PC-9 (cell line): ENCODE measurements around the gene SMKR1. TPM values are rescaled to one million over a fixed set of nuclear protein-coding genes. Genes with fewer than 3 reads are reported as not detected.

Experiments
- BruUV-seq: library from RNA; stranded (reverse); fragments of 400-500 nt; replicated peaks from 2 replicates; lab custom pipeline; 2021; lab: Mats Ljungman, UMichigan
- CTCF ChIA-PET: fragments of 300-600 bp; sonication (Branson Sonifier 250); formaldehyde crosslinking; loops from one replicate; lab custom pipeline; 2022; ENCODE audit warnings: antibody characterized with exemption; lab: Charles Lee
- POLR2A ChIA-PET: fragments of 300-600 bp; sonication (Branson Sonifier 250); formaldehyde crosslinking; loops from one replicate; lab custom pipeline; 2022; ENCODE audit warnings: antibody characterized with exemption; ENCODE audit not compliant: unreplicated experiment; lab: Charles Lee
- DNase-seq, 2 experiments: peaks; one replicate each; pipeline versions ENCODE4 v3.0.0 to v3.0.0-alpha.2; 2015 to 2022; ENCODE audit warnings: mixed read lengths in 1 of 2
- H2AFZ ChIP-seq: fragments of 200-600 bp; sonication (generic); 2 replicates; pipeline ENCODE4 v1.8.1; 2017; ENCODE audit warnings: antibody characterized with exemption
- H3F3A ChIP-seq: fragments of 200-600 bp; sonication (generic); 2 replicates; pipeline ENCODE4 v1.8.1; 2017; ENCODE audit warnings: antibody characterized with exemption, mild to moderate bottlenecking, low read depth; ENCODE audit not compliant: insufficient read depth
- H3K27ac ChIP-seq: fragments of 200-600 bp; sonication (generic); 2 replicates; pipeline ENCODE4 v1.6.1; 2016; ENCODE audit warnings: mixed run types
- H3K27me3 ChIP-seq: fragments of 200-600 bp; sonication (generic); 2 replicates; pipeline ENCODE4 v1.6.1; 2016; ENCODE audit warnings: low read depth, mixed run types; ENCODE audit not compliant: insufficient read depth
- H3K36me3 ChIP-seq: fragments of 200-600 bp; sonication (generic); 2 replicates; pipeline ENCODE4 v1.6.1; 2016; ENCODE audit warnings: low read depth, mixed run types
- H3K4me1 ChIP-seq: fragments of 200-600 bp; sonication (generic); replicated peaks from 2 replicates; pipeline ENCODE4 v1.6.1; 2016; ENCODE audit warnings: mixed run types; ENCODE audit not compliant: insufficient read depth
- H3K4me2 ChIP-seq: fragments of 200-600 bp; sonication (generic); 2 replicates; pipeline ENCODE4 v1.6.1; 2017; ENCODE audit warnings: mixed run types
- H3K4me3 ChIP-seq: fragments of 200-600 bp; sonication (generic); 2 replicates; pipeline ENCODE4 v1.6.1; 2016; ENCODE audit warnings: mixed run types
- H3K79me2 ChIP-seq: fragments of 200-600 bp; sonication (generic); 2 replicates; pipeline ENCODE4 v1.6.1; 2017; ENCODE audit warnings: low read depth, mixed run types
- H3K9me2 ChIP-seq: fragments of 200-600 bp; sonication (generic); 2 replicates; pipeline ENCODE4 v1.8.1; 2017; ENCODE audit warnings: mild to moderate bottlenecking; ENCODE audit not compliant: insufficient read depth
- H3K9me3 ChIP-seq: fragments of 200-600 bp; sonication (generic); 2 replicates; pipeline ENCODE4 v1.8.1; 2016; ENCODE audit warnings: low read depth; ENCODE audit not compliant: insufficient read depth
- H4K20me1 ChIP-seq: fragments of 200-600 bp; sonication (generic); 2 replicates; pipeline ENCODE4 v1.8.1; 2017; ENCODE audit not compliant: insufficient read depth
- CTCF ChIP-seq: fragments of 200-600 bp; sonication (generic); conservative IDR thresholded peaks from 2 replicates; pipeline ENCODE4 v1.6.1; 2017; ENCODE audit warnings: mixed run types, antibody characterized with exemption, mild to moderate bottlenecking, moderate library complexity
- EZH2 ChIP-seq: fragments of 200-600 bp; sonication (generic); IDR thresholded peaks from 2 replicates; pipeline ENCODE4 v1.8.0; 2017; ENCODE audit warnings: antibody characterized with exemption, low read depth
- intact Hi-C: fragments of 100-400 bp; cut with micrococcal nuclease; formaldehyde crosslinking; loops from one replicate; pipeline ENCODE4 v1.10.0; 2022; ENCODE audit not compliant: unreplicated experiment
- total RNA-seq: library from RNA; stranded (reverse); gene quantifications from 2 replicates; pipeline ENCODE4 v1.2.3, GENCODE V29; 2021

The SMKR1 gene
- total RNA-seq, 1 experiment from 2014 or later = 8.3 TPM

- no peak overlapping the region for H3K27ac ChIP-seq
- H3K4me3 ChIP-seq = no peak overlapping the region
- H3K9me3 ChIP-seq = no peaks in the 10 kb centered on the region
- TF ChIP-seq CTCF (no peak), EZH2 (no peak)
- CTCF ChIA-PET = interaction anchor here (0.5 to 0.6 kb wide), 2 partner anchors 115 to 129 kb away, joined by 3 to 9 read pairs; partner anchors contain the start of gene NRF1
- no peaks in the 10 kb centered on the region for H3F3A ChIP-seq
- H3K9me2 ChIP-seq = no peaks in the 10 kb centered on the region
- no peak overlapping the region for H3K4me2 ChIP-seq
- DNase-seq = no peak
- POLR2A ChIA-PET = interaction anchor here (0.6 kb wide), 1 partner anchor 130 kb away, joined by 3 read pairs; no protein-coding TSS in a partner anchor
- no peaks in the 10 kb centered on the region for H4K20me1 ChIP-seq
- H3K79me2 ChIP-seq = no peaks in the 10 kb centered on the region
- intact Hi-C loops = no loop called here
- no TSS peak for BruUV-seq
- H2AFZ ChIP-seq = no peak overlapping the region
- H3K4me1 ChIP-seq = no peaks in the 10 kb centered on the region
- no peaks in the 10 kb centered on the region for H3K27me3 ChIP-seq
- peaks cover 27% of the 10 kb centered on the region; the same call in 1 of the 2 replicates for H3K36me3 ChIP-seq
These were observed 19.6 kb upstream of the SMKR1 start for GRCh38 chr7:129482781-129483180.

- Histone ChIP-seq H3K79me2 (no peaks in the 10 kb centered on the region), H4K20me1 (no peaks in the 10 kb centered on the region), H3K9me2 (no peaks in the 10 kb centered on the region), H3K9me3 (no peaks in the 10 kb centered on the region), H3K27ac (no peak overlapping the region), H2AFZ (no peak overlapping the region), H3K4me3 (no peak overlapping the region), H3F3A (peaks cover 12% of the 10 kb centered on the region; the same call in 1 of the 2 replicates), H3K27me3 (no peaks in the 10 kb centered on the region), H3K4me1 (no peaks in the 10 kb centered on the region), H3K36me3 (peaks cover 6% of the 10 kb centered on the region; the same call in 1 of the 2 replicates), H3K4me2 (no peak overlapping the region)
- TF ChIP-seq CTCF (no peak), EZH2 (no peak)
- ChIA-PET CTCF (no interaction called here), POLR2A (interaction anchor here (0.5 to 0.7 kb wide), 2 partner anchors 23 to 145 kb away, joined by 4 to 6 read pairs; no protein-coding TSS in a partner anchor)
- intact Hi-C loops = no loop called here
- no TSS peak for BruUV-seq
- DNase-seq = no peak
These were observed 12.8 kb upstream of the SMKR1 start for GRCh38 chr7:129489491-129489890.

- no peak for TF ChIP-seq EZH2
- no peak for TF ChIP-seq CTCF
- H3F3A ChIP-seq = peaks cover 12% of the 10 kb centered on the region; the same call in 1 of the 2 replicates
- no TSS peak for BruUV-seq
- H3K4me3 ChIP-seq = no peak overlapping the region
- intact Hi-C loops = no loop called here
- no peaks in the 10 kb centered on the region for H3K79me2 ChIP-seq
- no peaks in the 10 kb centered on the region for H3K27me3 ChIP-seq
- H4K20me1 ChIP-seq = no peaks in the 10 kb centered on the region
- ChIA-PET CTCF (interaction anchor here (0.7 kb wide), 1 partner anchor 42 kb away, joined by 3 read pairs; no protein-coding TSS in a partner anchor), POLR2A (no interaction called here)
- no peak overlapping the region for H2AFZ ChIP-seq
- H3K9me3 ChIP-seq = no peaks in the 10 kb centered on the region
- H3K4me1 ChIP-seq = no peaks in the 10 kb centered on the region
- no peak for DNase-seq
- no peak overlapping the region for H3K27ac ChIP-seq
- no peaks in the 10 kb centered on the region for H3K36me3 ChIP-seq
- H3K4me2 ChIP-seq = no peak overlapping the region
- no peaks in the 10 kb centered on the region for H3K9me2 ChIP-seq
These were observed 9.9 kb upstream of the SMKR1 start for GRCh38 chr7:129492391-129492790.
